Nephron (organoid): Measurements from ENCODE around the gene F3.

Experiments used
- H3K27ac Mint-ChIP-seq, 3 experiments: 2 replicates each; pipeline ENCODE4 v1.8.0; 2020; ENCODE audit warnings: mixed read lengths in 3 of 3, mild to moderate bottlenecking in 2 of 3, moderate library complexity in 1 of 3
- H3K27me3 Mint-ChIP-seq: 2 replicates; pipeline ENCODE4 v1.8.0; 2021; ENCODE audit warnings: low read depth, mild to moderate bottlenecking, moderate library complexity, mixed read lengths
- H3K36me3 Mint-ChIP-seq: 2 replicates; pipeline ENCODE4 v1.8.0; 2020; ENCODE audit warnings: low read depth, mixed read lengths
- H3K4me1 Mint-ChIP-seq: 2 replicates; pipeline ENCODE4 v1.8.0; 2020; ENCODE audit warnings: mixed read lengths
- H3K4me3 Mint-ChIP-seq, 3 experiments: 2 replicates each; pipeline ENCODE4 v1.8.0; 2020; ENCODE audit warnings: mild to moderate bottlenecking in 3 of 3, mixed read lengths in 3 of 3, moderate library complexity in 2 of 3
- H3K9me3 Mint-ChIP-seq: 2 replicates; pipeline ENCODE4 v1.8.0; 2020; ENCODE audit warnings: mixed read lengths
- TF ChIP-seq, protein P1 (sequence below), 3 experiments: fragments of 200-600 bp; sonication (generic); IDR thresholded peaks; one replicate each; pipeline ENCODE4 v1.5.0; 2021; ENCODE audit warnings: antibody characterized with exemption in 3 of 3; ENCODE audit not compliant: unreplicated experiment in 3 of 3

The F3 gene

DNA sequence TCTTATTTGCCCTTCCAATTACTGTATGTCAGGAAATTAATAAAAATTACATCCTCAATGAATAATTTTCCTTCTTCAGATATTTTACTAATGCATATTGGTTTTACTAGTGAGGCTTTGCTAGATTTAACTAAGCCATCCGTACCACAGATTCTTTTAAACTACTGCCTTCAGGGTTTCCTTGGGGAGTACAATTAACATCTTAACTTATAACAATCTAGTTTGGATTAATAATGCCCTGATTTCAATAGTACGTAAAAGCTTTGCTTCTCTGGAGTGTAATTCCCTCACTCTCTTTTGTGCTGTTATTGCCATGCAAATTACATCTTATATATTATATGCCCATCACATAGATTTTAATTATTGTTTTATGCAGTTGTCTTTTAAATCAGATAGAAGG lies 24.3 kb upstream of the F3 start:
- no peaks in the 10 kb centered on the region for H3K36me3 Mint-ChIP-seq
- H3K9me3 Mint-ChIP-seq, result peaks cover 8% of the 10 kb centered on the region
- H3K4me1 Mint-ChIP-seq, result no peaks in the 10 kb centered on the region
- no peak overlapping the region for H3K4me3 Mint-ChIP-seq
- H3K27ac Mint-ChIP-seq, result no peak overlapping the region
- TF ChIP-seq, protein P1, sequence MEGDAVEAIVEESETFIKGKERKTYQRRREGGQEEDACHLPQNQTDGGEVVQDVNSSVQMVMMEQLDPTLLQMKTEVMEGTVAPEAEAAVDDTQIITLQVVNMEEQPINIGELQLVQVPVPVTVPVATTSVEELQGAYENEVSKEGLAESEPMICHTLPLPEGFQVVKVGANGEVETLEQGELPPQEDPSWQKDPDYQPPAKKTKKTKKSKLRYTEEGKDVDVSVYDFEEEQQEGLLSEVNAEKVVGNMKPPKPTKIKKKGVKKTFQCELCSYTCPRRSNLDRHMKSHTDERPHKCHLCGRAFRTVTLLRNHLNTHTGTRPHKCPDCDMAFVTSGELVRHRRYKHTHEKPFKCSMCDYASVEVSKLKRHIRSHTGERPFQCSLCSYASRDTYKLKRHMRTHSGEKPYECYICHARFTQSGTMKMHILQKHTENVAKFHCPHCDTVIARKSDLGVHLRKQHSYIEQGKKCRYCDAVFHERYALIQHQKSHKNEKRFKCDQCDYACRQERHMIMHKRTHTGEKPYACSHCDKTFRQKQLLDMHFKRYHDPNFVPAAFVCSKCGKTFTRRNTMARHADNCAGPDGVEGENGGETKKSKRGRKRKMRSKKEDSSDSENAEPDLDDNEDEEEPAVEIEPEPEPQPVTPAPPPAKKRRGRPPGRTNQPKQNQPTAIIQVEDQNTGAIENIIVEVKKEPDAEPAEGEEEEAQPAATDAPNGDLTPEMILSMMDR (IDR thresholded peaks at IDR 0.05; ENCODE audit: unreplicated experiment in 3 of 3), result no peak
- H3K27me3 Mint-ChIP-seq, result no peaks in the 10 kb centered on the region

DNA sequence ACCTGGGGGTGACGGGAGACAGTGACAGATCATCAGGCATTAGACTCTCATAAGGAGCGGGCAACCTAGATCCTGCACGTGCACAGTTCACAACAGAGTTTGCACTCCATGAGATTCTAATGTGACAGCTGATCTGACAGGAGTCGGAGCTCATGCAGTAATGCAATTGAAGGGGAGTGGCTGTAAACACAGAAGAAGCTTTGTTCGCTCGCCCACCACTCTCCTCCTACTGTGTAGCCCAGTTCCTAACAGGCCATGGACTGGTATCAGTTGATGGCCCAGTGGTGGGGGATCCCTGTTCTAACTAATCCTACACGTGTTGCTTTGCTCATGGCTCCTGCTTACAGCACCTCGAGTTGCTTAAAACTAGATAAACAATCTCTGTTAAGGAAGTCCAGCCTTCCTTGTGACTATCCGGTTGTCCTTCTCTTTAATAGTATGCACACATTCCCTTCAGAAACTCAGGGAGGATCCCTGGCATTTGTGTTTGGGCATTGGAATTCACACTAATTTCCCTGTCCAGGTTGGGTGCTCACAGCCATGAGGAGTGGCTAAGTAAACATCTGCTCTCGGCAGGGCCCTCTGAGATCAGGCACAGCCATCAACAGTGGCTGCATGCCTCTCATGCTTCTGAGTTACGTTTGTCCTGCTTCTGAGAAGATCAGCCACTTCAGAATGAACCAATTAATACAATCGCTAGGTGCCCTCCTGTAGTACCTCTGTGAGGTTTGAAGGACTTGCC lies 21.1 kb upstream of the F3 start:
- Mint-ChIP-seq H3K9me3 (peaks cover 4% of the 10 kb centered on the region), H3K27ac (peak overlapping the region; percentile 42 to 94 (median 76)), H3K36me3 (no peaks in the 10 kb centered on the region), H3K4me1 (no peaks in the 10 kb centered on the region), H3K4me3 (peak overlapping the region in 1 of 3 experiments; percentile 1), H3K27me3 (no peaks in the 10 kb centered on the region)
- TF ChIP-seq, protein P1 (IDR thresholded peaks at IDR 0.05; ENCODE audit: unreplicated experiment in 3 of 3), result no peak

DNA sequence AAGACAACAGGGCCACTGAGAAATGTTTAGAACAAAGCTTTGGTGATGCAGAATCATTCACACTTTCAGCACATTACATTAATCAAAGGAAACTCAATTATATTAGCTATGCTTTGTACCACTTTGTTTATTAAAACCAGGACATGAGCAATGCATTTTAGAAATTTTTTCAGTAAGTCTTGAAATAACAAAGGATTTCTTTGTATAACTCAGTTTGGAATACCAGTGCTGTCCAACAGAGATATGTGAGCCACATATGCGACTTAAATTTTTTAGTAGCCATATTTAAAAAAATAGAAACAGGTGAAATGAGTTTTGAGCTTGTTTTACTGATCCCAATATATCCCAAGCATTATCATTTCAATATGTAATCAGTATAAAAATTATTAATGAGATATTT lies 18.8 kb upstream of the F3 start:
- Mint-ChIP-seq H3K4me3 (no peak overlapping the region), H3K27me3 (no peaks in the 10 kb centered on the region), H3K9me3 (peaks cover 2% of the 10 kb centered on the region), H3K4me1 (peaks cover 5% of the 10 kb centered on the region), H3K36me3 (no peaks in the 10 kb centered on the region), H3K27ac (no peak overlapping the region)
- TF ChIP-seq, protein P1 (IDR thresholded peaks at IDR 0.05; ENCODE audit: unreplicated experiment in 3 of 3), result no peak

DNA sequence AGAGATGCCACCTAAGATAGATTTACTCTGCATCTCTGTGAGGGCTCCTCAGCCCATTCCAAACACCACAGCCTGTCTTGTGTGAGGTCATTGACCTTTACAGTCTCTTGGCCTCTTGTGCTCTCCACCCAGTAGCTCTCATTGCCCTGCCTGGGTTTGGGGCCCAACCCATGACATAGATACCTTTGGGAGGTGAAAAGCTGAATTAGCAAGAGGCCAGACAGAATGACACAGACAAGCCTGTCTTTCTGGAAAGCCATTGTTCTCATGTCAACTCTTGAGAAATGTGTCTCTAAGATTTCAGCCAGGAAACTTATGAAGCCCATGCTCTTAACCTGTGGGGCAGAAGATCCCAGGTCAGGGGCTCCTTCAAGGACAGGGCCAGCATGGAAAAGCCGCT lies 18.4 kb upstream of the F3 start:
- Mint-ChIP-seq H3K4me1 (peaks cover 9% of the 10 kb centered on the region), H3K9me3 (peaks cover 2% of the 10 kb centered on the region), H3K36me3 (no peaks in the 10 kb centered on the region), H3K27me3 (no peaks in the 10 kb centered on the region), H3K4me3 (no peak overlapping the region), H3K27ac (no peak overlapping the region)
- TF ChIP-seq, protein P1 (IDR thresholded peaks at IDR 0.05; ENCODE audit: unreplicated experiment in 3 of 3), result no peak

DNA sequence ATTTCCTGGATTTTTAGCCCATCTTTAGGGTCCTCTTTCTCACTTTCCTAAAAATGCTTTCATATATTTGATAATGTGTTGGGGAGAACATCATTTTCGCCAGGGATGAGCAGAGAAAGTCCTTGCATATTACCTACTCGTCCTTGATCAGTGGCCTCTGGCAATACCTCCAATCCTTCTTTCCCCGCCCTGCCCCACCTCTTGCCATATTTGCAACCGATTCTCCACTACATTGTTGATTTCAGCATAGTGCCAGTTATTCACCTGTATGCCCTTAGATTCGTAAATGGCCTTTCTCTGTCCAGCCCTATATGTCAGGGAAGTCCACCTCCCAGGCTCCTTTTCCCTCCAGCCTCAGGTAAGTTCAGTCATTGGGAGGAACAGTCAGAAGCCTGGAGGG lies 13.5 kb upstream of the F3 start:
- H3K4me1 Mint-ChIP-seq, result peaks cover 57% of the 10 kb centered on the region
- H3K9me3 Mint-ChIP-seq, result no peaks in the 10 kb centered on the region
- no peaks in the 10 kb centered on the region for H3K27me3 Mint-ChIP-seq
- TF ChIP-seq, protein P1 (IDR thresholded peaks at IDR 0.05; ENCODE audit: unreplicated experiment in 3 of 3), result no peak
- H3K27ac Mint-ChIP-seq, result peak overlapping the region in 1 of 3 experiments; percentile 94
- no peak overlapping the region for H3K4me3 Mint-ChIP-seq
- H3K36me3 Mint-ChIP-seq, result no peaks in the 10 kb centered on the region

DNA sequence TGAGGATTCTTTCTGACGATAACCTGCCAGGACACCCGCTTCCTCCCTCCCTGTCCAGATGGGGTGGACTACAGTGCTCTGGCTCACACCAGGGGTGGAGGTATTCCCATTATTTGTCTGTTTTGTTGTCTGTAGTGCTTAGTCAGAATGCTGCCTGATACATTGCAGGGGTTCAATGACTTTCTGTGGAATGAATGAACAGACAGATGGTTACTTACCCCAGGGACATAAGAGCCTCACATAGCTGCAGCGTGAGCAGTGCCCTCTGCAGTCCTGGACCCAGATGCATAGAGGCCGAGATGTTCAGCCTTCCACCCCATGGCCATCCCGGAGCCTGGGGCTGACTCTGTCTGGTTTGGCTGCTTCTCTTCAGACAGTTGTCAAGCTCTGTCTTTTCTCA lies 13.0 kb upstream of the F3 start:
- H3K27me3 Mint-ChIP-seq, result no peaks in the 10 kb centered on the region
- H3K27ac Mint-ChIP-seq, result peak overlapping the region in 2 of 3 experiments; percentile 83 to 94
- TF ChIP-seq, protein P1 (IDR thresholded peaks at IDR 0.05; ENCODE audit: unreplicated experiment in 3 of 3), result no peak
- no peaks in the 10 kb centered on the region for H3K36me3 Mint-ChIP-seq
- H3K4me1 Mint-ChIP-seq, result peaks cover 61% of the 10 kb centered on the region
- H3K4me3 Mint-ChIP-seq, result no peak overlapping the region
- H3K9me3 Mint-ChIP-seq, result no peaks in the 10 kb centered on the region
